ENCODE data around the gene ENO4. TPM values are rescaled to one million over a fixed set of nuclear protein-coding genes. Genes with fewer than 3 reads are reported as not detected.

The ENO4 gene
- total and polyA plus RNA-seq, 12 donors: 0.11 to 0.19 (median 0.13) TPM; not detected in 9

GRCh38 chr10:116864436-116864835 lies 15.1 kb downstream of the ENO4 start:
- no peaks in the 10 kb centered on the region for H3K4me1 ChIP-seq
- no peaks in the 10 kb centered on the region for H3K9me3 ChIP-seq
- no peaks in the 10 kb centered on the region for H3K36me3 ChIP-seq
- H3K27ac ChIP-seq: no peak overlapping the region
- intact Hi-C loops (cut with DNase I): no loop called here
- DNase-seq: no peak
- ATAC-seq: no peak
- no peak for TF ChIP-seq CTCF (IDR thresholded peaks at IDR 0.05)
- WGBS, 2 donors: 90 to 93% methylated on average over 4 of the region's 4 CpGs
- no peak overlapping the region for H3K4me3 ChIP-seq
- H3K27me3 ChIP-seq: peaks cover 0 to 6% (median 0%) of the 10 kb centered on the region in 7 donors

- H3K4me1 ChIP-seq: no peaks in the 10 kb centered on the region
- H3K36me3 ChIP-seq: no peaks in the 10 kb centered on the region
- intact Hi-C loops (cut with DNase I): no loop called here
- H3K9me3 ChIP-seq: no peaks in the 10 kb centered on the region
- H3K27me3 ChIP-seq: peaks cover 0 to 11% (median 0%) of the 10 kb centered on the region in 7 donors
- no peak overlapping the region for H3K4me3 ChIP-seq
- WGBS, 2 donors: 68 to 72% methylated on average over 2 of the region's 2 CpGs
- DNase-seq (no peak), ATAC-seq (no peak)
- H3K27ac ChIP-seq: no peak overlapping the region
- TF ChIP-seq CTCF (IDR thresholded peaks at IDR 0.05): no peak
Measured at GRCh38 chr10:116866066-116866465, 16.8 kb downstream of the ENO4 start.

- no peaks in the 10 kb centered on the region for H3K9me3 ChIP-seq
- DNase-seq (no peak), ATAC-seq (no peak)
- H3K4me1 ChIP-seq: no peaks in the 10 kb centered on the region
- H3K4me3 ChIP-seq: no peak overlapping the region
- WGBS, 2 donors: 88 to 89% methylated on average over 6 of the region's 6 CpGs
- intact Hi-C loops (cut with DNase I): no loop called here
- no peaks in the 10 kb centered on the region for H3K36me3 ChIP-seq
- peaks cover 0 to 15% (median 0%) of the 10 kb centered on the region in 7 donors for H3K27me3 ChIP-seq
- no peak for TF ChIP-seq CTCF (IDR thresholded peaks at IDR 0.05)
- no peak overlapping the region for H3K27ac ChIP-seq
Measured at GRCh38 chr10:116866987-116867595, 17.8 kb downstream of the ENO4 start.

GRCh38 chr10:116868198-116868676 lies 18.9 kb downstream of the ENO4 start:
- no peak for ATAC-seq
- no peak for TF ChIP-seq CTCF (IDR thresholded peaks at IDR 0.05)
- WGBS, 2 donors: 69 to 86% methylated on average over 4 of the region's 4 CpGs
- H3K36me3 ChIP-seq: no peaks in the 10 kb centered on the region
- intact Hi-C loops (cut with DNase I): no loop called here
- DNase-seq: no peak
- H3K4me1 ChIP-seq: no peaks in the 10 kb centered on the region
- no peak overlapping the region for H3K27ac ChIP-seq
- H3K4me3 ChIP-seq: no peak overlapping the region
- no peaks in the 10 kb centered on the region for H3K9me3 ChIP-seq
- peaks cover 0 to 25% (median 3%) of the 10 kb centered on the region in 7 donors for H3K27me3 ChIP-seq

Measured in heart right ventricle (tissue), 16 donors.